ENCODE measurements around the gene ZNF316.
A peak's percentile ranks its signal among the peaks of the same experiment; 100 is the strongest.
"Not testable (repeated sequence)": the region's sequence is repeated elsewhere in the genome, so short reads cannot be mapped to it uniquely, and the experiment has no call there.

ZNF316 gene

DNA sequence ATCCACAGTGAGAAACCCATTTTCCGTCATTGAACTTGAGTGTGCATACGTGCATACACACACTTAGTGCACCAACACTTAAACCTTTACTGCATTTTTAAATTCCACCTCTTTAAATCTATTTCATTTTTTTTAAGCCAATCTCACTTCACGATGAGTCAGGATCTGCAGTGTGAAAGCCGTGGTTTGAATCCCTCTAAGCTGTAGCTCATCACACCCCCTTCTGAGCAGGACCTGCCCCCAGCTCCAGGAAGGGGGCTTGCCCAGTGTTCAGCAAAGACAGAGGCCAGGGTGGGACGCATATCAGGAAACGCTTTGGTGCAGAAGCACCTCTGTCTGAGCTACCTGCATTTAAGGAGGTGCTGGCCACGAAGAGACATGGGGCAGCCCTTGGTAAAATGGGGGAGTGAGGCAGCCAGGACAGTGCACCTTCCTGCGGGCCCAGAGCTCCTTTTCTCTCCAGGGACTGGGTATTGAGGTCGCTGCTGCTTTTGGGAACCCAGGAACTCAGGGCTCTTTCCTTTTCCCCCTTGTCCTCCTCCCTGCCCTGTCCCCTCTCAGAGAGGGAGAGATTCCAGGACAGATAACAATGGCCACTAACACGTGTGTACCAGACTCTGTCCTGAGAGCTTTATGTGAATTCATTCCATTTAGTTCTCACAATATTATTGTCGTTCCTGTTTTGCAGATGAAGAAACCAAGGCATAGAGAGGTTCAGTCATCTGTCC is 21.7 kb downstream of the ZNF316 start:
- peak; percentile 57 for ATAC-seq
- Mint-ChIP-seq H3K27me3 (peaks cover 2% of the 10 kb centered on the region), H3K4me1 (peaks cover 4% of the 10 kb centered on the region), H3K4me3 (no peak overlapping the region), H3K9me3 (no peaks in the 10 kb centered on the region), H3K27ac (no peak overlapping the region), H3K36me3 (ENCODE audit: low read depth) (peaks cover 10% of the 10 kb centered on the region)
- DNase-seq: no peak

- H3K9me3 Mint-ChIP-seq: peaks cover 52% of the 10 kb centered on the region
Observed at GRCh38 chr7:6670851-6671250, 33.7 kb downstream of the ZNF316 start.

DNA sequence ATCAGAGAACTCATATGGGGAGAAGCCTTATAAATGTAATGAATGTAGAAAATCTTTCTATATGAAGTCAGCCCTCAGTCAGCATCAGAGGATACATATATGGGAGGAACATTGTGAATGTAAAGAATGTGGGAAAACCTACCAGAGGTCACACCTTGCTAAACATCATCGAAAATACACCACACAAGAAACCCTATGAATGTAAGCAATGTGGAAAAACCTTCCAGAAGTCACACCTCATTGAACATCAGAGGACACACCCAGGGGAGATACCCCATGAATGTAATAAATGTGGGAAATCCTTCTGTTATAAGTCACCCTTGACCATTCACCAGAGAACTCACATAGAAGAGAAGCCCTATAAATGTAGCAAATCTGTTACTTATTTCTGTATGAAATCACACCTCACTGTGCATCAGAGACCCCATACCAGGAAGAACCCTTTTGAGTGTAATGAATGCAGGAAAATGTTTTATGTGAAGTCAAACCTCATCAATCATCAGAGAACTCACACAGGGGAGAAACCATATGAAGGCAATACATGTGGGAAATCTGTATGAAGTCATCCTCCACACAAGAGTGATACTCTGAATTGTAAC is 38.8 kb downstream of the ZNF316 start:
- Mint-ChIP-seq H3K27me3 (no peaks in the 10 kb centered on the region), H3K4me3 (no peak overlapping the region), H3K27ac (no peak overlapping the region), H3K36me3 (ENCODE audit: low read depth) (peaks cover 43% of the 10 kb centered on the region), H3K4me1 (no peaks in the 10 kb centered on the region), H3K9me3 (peaks cover 64% of the 10 kb centered on the region)
- ATAC-seq: no peak
- DNase-seq: no peak

More at GRCh38 chr7:6670851-6671250, 33.7 kb downstream of the ZNF316 start:
- peaks cover 48% of the 10 kb centered on the region for H3K36me3 Mint-ChIP-seq (ENCODE audit: low read depth)
- DNase-seq, H3K27me3 Mint-ChIP-seq, H3K4me1 Mint-ChIP-seq, ATAC-seq, H3K4me3 Mint-ChIP-seq, H3K27ac Mint-ChIP-seq: not testable (repeated sequence)

DNA sequence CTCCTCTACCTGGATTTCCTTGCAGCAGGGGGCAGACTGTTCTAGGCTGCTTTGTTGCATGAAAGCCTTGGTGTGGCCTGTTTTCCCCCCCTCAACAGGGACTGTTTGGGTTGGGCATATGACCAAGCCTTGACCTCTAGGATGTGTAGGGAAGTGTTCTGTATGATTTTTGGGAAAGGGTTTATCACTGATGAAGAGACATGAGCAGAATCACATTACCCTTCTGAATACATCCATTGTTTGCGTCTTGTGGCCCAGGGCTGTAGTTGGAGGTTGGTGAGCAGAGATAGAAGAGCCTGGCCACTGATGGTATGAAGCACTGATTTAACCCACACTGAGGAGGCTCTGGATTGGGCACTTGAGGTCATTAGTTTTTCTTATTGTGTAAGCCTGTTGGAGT is 43.0 kb downstream of the ZNF316 start:
- no peak for ATAC-seq
- no peak overlapping the region for H3K4me3 Mint-ChIP-seq
- no peak overlapping the region for H3K27ac Mint-ChIP-seq
- H3K4me1 Mint-ChIP-seq: no peaks in the 10 kb centered on the region
- H3K27me3 Mint-ChIP-seq: no peaks in the 10 kb centered on the region
- peaks cover 38% of the 10 kb centered on the region for H3K36me3 Mint-ChIP-seq (ENCODE audit: low read depth)
- H3K9me3 Mint-ChIP-seq: peaks cover 70% of the 10 kb centered on the region
- no peak for DNase-seq

DNA sequence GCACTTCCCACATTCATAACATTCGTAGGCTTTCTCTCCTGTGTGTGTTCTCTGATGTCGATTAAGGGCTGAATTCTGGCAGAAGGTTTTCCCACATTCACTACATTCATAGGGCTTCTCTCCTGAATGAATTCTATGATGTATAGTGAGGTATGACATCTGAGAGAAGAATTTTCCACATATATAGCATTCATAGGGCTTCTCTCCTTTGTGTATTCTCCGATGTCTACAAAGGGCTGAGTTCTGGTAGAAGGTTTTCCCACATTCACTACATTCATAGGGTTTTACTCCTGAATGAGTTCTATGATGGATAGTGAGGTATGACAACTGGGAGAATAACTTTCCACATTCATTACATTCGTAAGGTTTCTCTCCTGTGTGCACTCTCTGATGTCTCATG is 54.0 kb downstream of the ZNF316 start:
- H3K4me1 Mint-ChIP-seq: no peaks in the 10 kb centered on the region
- H3K27me3 Mint-ChIP-seq: no peaks in the 10 kb centered on the region
- H3K9me3 Mint-ChIP-seq: peaks cover 68% of the 10 kb centered on the region
- H3K36me3 Mint-ChIP-seq (ENCODE audit: low read depth): no peaks in the 10 kb centered on the region
- DNase-seq (no peak), ATAC-seq (no peak)
- H3K27ac Mint-ChIP-seq: no peak overlapping the region
- no peak overlapping the region for H3K4me3 Mint-ChIP-seq

- H3K27me3 Mint-ChIP-seq: no peaks in the 10 kb centered on the region
- peaks cover 63% of the 10 kb centered on the region for H3K9me3 Mint-ChIP-seq
- no peak overlapping the region for H3K27ac Mint-ChIP-seq
- no peaks in the 10 kb centered on the region for H3K4me1 Mint-ChIP-seq
- no peak overlapping the region for H3K4me3 Mint-ChIP-seq
- no peak for DNase-seq
- no peaks in the 10 kb centered on the region for H3K36me3 Mint-ChIP-seq (ENCODE audit: low read depth)
- ATAC-seq: no peak
Observed at GRCh38 chr7:6691609-6692106, 54.5 kb downstream of the ZNF316 start.

DNA sequence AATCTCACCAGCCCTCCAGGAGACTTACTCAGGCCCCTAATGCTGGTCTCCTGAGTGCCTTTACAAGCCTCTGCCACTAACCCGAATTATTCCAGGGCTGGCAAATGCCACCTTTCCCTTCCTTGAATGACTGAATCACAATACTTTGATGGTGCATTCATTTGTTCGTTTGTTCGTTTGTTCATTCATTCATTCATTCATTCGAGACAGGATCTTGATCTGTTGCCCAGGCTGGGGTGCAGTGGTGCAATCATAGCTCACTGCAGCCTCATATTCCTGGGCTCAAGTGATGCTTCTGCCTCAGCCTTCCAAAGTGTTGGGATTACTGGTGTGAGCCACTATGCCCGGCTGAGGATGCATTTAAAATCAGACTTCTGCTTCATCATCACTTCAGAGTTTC is 63.7 kb downstream of the ZNF316 start:
- Mint-ChIP-seq H3K4me3 (no peak overlapping the region), H3K27me3 (no peaks in the 10 kb centered on the region), H3K4me1 (peaks cover 34% of the 10 kb centered on the region), H3K27ac (no peak overlapping the region), H3K36me3 (ENCODE audit: low read depth) (peaks cover 28% of the 10 kb centered on the region), H3K9me3 (peaks cover 49% of the 10 kb centered on the region)
- DNase-seq (no peak), ATAC-seq (no peak)

- DNase-seq (no peak), ATAC-seq (no peak)
- Mint-ChIP-seq H3K4me3 (no peak overlapping the region), H3K9me3 (peaks cover 49% of the 10 kb centered on the region), H3K36me3 (ENCODE audit: low read depth) (peaks cover 33% of the 10 kb centered on the region), H3K27me3 (no peaks in the 10 kb centered on the region), H3K4me1 (peaks cover 38% of the 10 kb centered on the region), H3K27ac (no peak overlapping the region)
Observed at GRCh38 chr7:6701860-6702259, 64.7 kb downstream of the ZNF316 start.
